Hepatocyte (in vitro differentiated cells): ENCODE data around the gene ATP2A2.
"Not testable (repeated sequence)": the region's sequence is repeated elsewhere in the genome, so short reads cannot be mapped to it uniquely, and the experiment has no call there.

Experiments
- CTCF ChIP-seq: fragments of 200-600 bp; sonication (generic); IDR thresholded peaks from 2 replicates; pipeline ENCODE4 v1.5.1; 2016; ENCODE audit warnings: antibody characterized with exemption, mild to moderate bottlenecking; ENCODE audit not compliant: poor library complexity
- EZH2phosphoT487 ChIP-seq: fragments of 200-600 bp; sonication (generic); IDR thresholded peaks from one replicate; pipeline ENCODE4 v1.6.1; 2018; ENCODE audit warnings: antibody characterized with exemption, mild to moderate bottlenecking, low read depth, moderate library complexity; ENCODE audit not compliant: unreplicated experiment, severe bottlenecking

- TF ChIP-seq CTCF, result peak; percentile 5
- not testable (repeated sequence) for TF ChIP-seq EZH2phosphoT487
Observed at GRCh38 chr12:110358384-110359097, 77.5 kb downstream of the ATP2A2 start.
